GM20000 (cell line): Measurements from ENCODE around the gene PARP11.

Source experiments
- DNase-seq: peaks from one replicate; pipeline ENCODE4 v3.0.0; 2012; ENCODE audit warnings: low spot score
- CTCF ChIP-seq: IDR thresholded peaks from 2 replicates; pipeline ENCODE4 v1.5.1; 2012; ENCODE audit warnings: mild to moderate bottlenecking, control low read depth; ENCODE audit errors: extremely low read depth, missing control alignments

Gene PARP11

GRCh38 chr12:3821441-3821840, 51.8 kb downstream of the PARP11 start:
- no peak for TF ChIP-seq CTCF
- DNase-seq = no peak

GRCh38 chr12:3820122-3820521, 53.1 kb downstream of the PARP11 start:
- DNase-seq = no peak
- no peak for TF ChIP-seq CTCF

- no peak for TF ChIP-seq CTCF
- DNase-seq = no peak
These were observed 56.9 kb downstream of the PARP11 start for GRCh38 chr12:3816266-3816665.

- no peak for TF ChIP-seq CTCF
- no peak for DNase-seq
These were observed 58.0 kb downstream of the PARP11 start for GRCh38 chr12:3815094-3815766.

- DNase-seq = no peak
- TF ChIP-seq CTCF = no peak
These were observed 62.7 kb downstream of the PARP11 start for GRCh38 chr12:3810540-3810939.

GRCh38 chr12:3810016-3810370, 63.2 kb downstream of the PARP11 start:
- DNase-seq = no peak

More at GRCh38 chr12:3810016-3810370, 63.2 kb downstream of the PARP11 start:
- no peak for TF ChIP-seq CTCF
